Frontal cortex (tissue), 4 donors: ENCODE data around the gene CYP27A1. TPM values are rescaled to one million over a fixed set of nuclear protein-coding genes. Genes with fewer than 3 reads are reported as not detected.
A peak's percentile ranks its signal among the peaks of the same experiment; 100 is the strongest.

Source experiments
- DNase-seq, 2 donors: peaks; one replicate each; pipeline ENCODE4 v3.0.0; 2012; ENCODE audit warnings: low spot score in 2 of 2
- FAIRE-seq: peaks from 2 replicates; lab custom pipeline; 2012; peaks lifted over from hg19 to GRCh38; lab: Jason Lieb, UNC
- total RNA-seq: library from RNA; depleted of rRNA; stranded (reverse); fragments of >200 nt; gene quantifications from one replicate; pipeline ENCODE4 v1.2.3, GENCODE V29; 2014
- donor health status: control.
- donor health status: control.
- donor health status: control.

Gene CYP27A1
- total RNA-seq, 1 donor from 2014 or later = 2.9 TPM

GRCh38 chr2:218806346-218806978 is 24.5 kb downstream of the CYP27A1 start:
- FAIRE-seq (no peak), DNase-seq (peak in 1 of 2 donors; percentile 19)

- DNase-seq = no peak
- FAIRE-seq = no peak
These were observed 25.7 kb downstream of the CYP27A1 start for GRCh38 chr2:218807626-218808025.

GRCh38 chr2:218809515-218809914 is 27.6 kb downstream of the CYP27A1 start:
- DNase-seq = no peak
- FAIRE-seq = no peak

- FAIRE-seq (no peak), DNase-seq (no peak)
These were observed 28.3 kb downstream of the CYP27A1 start for GRCh38 chr2:218810256-218810655.

- FAIRE-seq (no peak), DNase-seq (no peak)
These were observed 29.4 kb downstream of the CYP27A1 start for GRCh38 chr2:218811382-218811781.

- DNase-seq (no peak), FAIRE-seq (no peak)
These were observed 30.3 kb downstream of the CYP27A1 start for GRCh38 chr2:218812096-218812815.

GRCh38 chr2:218812861-218813260 is 30.9 kb downstream of the CYP27A1 start:
- FAIRE-seq = no peak

GRCh38 chr2:218813771-218814460 is 32.0 kb downstream of the CYP27A1 start:
- no peak for DNase-seq
- FAIRE-seq = no peak

More at GRCh38 chr2:218812861-218813260, 30.9 kb downstream of the CYP27A1 start:
- DNase-seq = no peak

- DNase-seq = no peak
- no peak for FAIRE-seq
These were observed 32.7 kb downstream of the CYP27A1 start for GRCh38 chr2:218814540-218815243.

- DNase-seq (no peak), FAIRE-seq (no peak)
These were observed 33.3 kb downstream of the CYP27A1 start for GRCh38 chr2:218815244-218815637.

- no peak for DNase-seq
- no peak for FAIRE-seq
These were observed 33.7 kb downstream of the CYP27A1 start for GRCh38 chr2:218815649-218816048.

GRCh38 chr2:218816561-218817011 is 34.6 kb downstream of the CYP27A1 start:
- FAIRE-seq = no peak

GRCh38 chr2:218819093-218819492 is 37.1 kb downstream of the CYP27A1 start:
- DNase-seq = no peak
- FAIRE-seq = no peak

More at GRCh38 chr2:218816561-218817011, 34.6 kb downstream of the CYP27A1 start:
- no peak for DNase-seq

- FAIRE-seq = no peak
- no peak for DNase-seq
These were observed 38.9 kb downstream of the CYP27A1 start for GRCh38 chr2:218820746-218821369.

GRCh38 chr2:218821605-218822211 is 39.8 kb downstream of the CYP27A1 start:
- FAIRE-seq (no peak), DNase-seq (no peak)

- FAIRE-seq (no peak), DNase-seq (no peak)
These were observed 40.7 kb downstream of the CYP27A1 start for GRCh38 chr2:218822622-218823021.

GRCh38 chr2:218823196-218823855 is 41.4 kb downstream of the CYP27A1 start:
- DNase-seq (no peak), FAIRE-seq (no peak)

GRCh38 chr2:218824004-218824403 is 42.1 kb downstream of the CYP27A1 start:
- FAIRE-seq (no peak), DNase-seq (no peak)

- DNase-seq = no peak
- FAIRE-seq = no peak
These were observed 44.8 kb downstream of the CYP27A1 start for GRCh38 chr2:218826791-218827190.
